ENCODE results near the gene SRGN.

DNA sequence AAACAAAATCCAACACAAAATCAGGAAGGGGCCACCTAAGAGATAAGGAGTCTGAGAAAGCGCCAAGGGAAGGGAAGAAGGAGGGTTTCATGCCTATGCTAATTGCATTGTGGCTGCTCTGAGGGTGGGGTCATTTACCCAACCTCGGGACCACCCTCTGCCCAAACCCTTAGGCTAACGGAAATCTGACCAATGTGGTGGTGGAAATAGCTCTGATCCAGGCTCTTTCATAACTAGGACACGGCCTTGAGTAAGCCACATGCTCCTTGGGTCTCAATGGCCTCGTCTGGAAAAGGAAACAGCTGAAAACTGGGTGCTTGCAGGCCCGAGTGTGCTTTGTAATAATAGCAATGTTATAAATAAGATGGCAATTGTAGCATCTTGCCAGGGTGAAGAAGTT, 14.9 kb upstream of the SRGN start:
- no peak for TF ChIP-seq EZH2 (IDR thresholded peaks at IDR 0.05; ENCODE audit: borderline replicate concordance, insufficient read depth, low read length, poor library complexity, severe bottlenecking)
- TF ChIP-seq, protein P1, sequence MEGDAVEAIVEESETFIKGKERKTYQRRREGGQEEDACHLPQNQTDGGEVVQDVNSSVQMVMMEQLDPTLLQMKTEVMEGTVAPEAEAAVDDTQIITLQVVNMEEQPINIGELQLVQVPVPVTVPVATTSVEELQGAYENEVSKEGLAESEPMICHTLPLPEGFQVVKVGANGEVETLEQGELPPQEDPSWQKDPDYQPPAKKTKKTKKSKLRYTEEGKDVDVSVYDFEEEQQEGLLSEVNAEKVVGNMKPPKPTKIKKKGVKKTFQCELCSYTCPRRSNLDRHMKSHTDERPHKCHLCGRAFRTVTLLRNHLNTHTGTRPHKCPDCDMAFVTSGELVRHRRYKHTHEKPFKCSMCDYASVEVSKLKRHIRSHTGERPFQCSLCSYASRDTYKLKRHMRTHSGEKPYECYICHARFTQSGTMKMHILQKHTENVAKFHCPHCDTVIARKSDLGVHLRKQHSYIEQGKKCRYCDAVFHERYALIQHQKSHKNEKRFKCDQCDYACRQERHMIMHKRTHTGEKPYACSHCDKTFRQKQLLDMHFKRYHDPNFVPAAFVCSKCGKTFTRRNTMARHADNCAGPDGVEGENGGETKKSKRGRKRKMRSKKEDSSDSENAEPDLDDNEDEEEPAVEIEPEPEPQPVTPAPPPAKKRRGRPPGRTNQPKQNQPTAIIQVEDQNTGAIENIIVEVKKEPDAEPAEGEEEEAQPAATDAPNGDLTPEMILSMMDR (IDR thresholded peaks at IDR 0.05; ENCODE audit: poor library complexity, severe bottlenecking), result no peak
- no peak for TF ChIP-seq TAF1 (IDR thresholded peaks at IDR 0.05; ENCODE audit: low read depth)
- TF ChIP-seq EP300 (conservative IDR thresholded peaks at IDR 0.05; ENCODE audit: poor library complexity, severe bottlenecking), result no peak
- no peak for TF ChIP-seq RAD21 (conservative IDR thresholded peaks at IDR 0.05)
- no peak for TF ChIP-seq MXI1 (conservative IDR thresholded peaks at IDR 0.05; ENCODE audit: poor library complexity, severe bottlenecking)

All from neural cell (in vitro differentiated cells).